A673 (cell line): ENCODE results near the gene NPHP4. TPM values are rescaled to one million over a fixed set of nuclear protein-coding genes. Genes with fewer than 3 reads are reported as not detected.

Source experiments
- BruUV-seq: library from RNA; stranded (reverse); fragments of 400-500 nt; replicated peaks from 2 replicates; lab custom pipeline; 2021; lab: Mats Ljungman, UMichigan
- CTCF ChIA-PET: fragments of 300-600 bp; sonication (Branson Sonifier 250); formaldehyde crosslinking; loops from one replicate; lab custom pipeline; 2022; ENCODE audit warnings: antibody characterized with exemption; lab: Charles Lee
- POLR2A ChIA-PET: fragments of 300-600 bp; sonication (Branson Sonifier 250); formaldehyde crosslinking; loops from one replicate; lab custom pipeline; 2022; ENCODE audit warnings: antibody characterized with exemption; ENCODE audit not compliant: low non-redundant PET; lab: Charles Lee
- DNase-seq: peaks from one replicate; pipeline ENCODE4 v3.0.0-alpha.2; 2015; ENCODE audit warnings: low spot score
- H3K27ac ChIP-seq: fragments of 200-600 bp; sonication (generic); 2 replicates; pipeline ENCODE4 v1.5.1; 2016; ENCODE audit warnings: mixed run types, low read depth, mild to moderate bottlenecking, mixed read lengths, antibody characterized with exemption, low read length; ENCODE audit not compliant: poor library complexity, severe bottlenecking
- H3K27me3 ChIP-seq: fragments of 200-600 bp; sonication (generic); replicated peaks from 2 replicates; pipeline ENCODE4 v1.6.1; 2017; ENCODE audit warnings: mixed run types, low read depth, mild to moderate bottlenecking, mixed read lengths, antibody characterized with exemption, low read length; ENCODE audit not compliant: insufficient read depth, poor library complexity
- H3K36me3 ChIP-seq: fragments of 200-600 bp; sonication (generic); 2 replicates; pipeline ENCODE4 v1.6.1; 2016; ENCODE audit warnings: mixed run types, mild to moderate bottlenecking, mixed read lengths, antibody characterized with exemption, low read length; ENCODE audit not compliant: insufficient read depth, poor library complexity, severe bottlenecking
- H3K4me1 ChIP-seq: fragments of 200-600 bp; sonication (generic); 2 replicates; pipeline ENCODE4 v1.6.1; 2017; ENCODE audit warnings: mixed run types, mild to moderate bottlenecking, mixed read lengths, antibody characterized with exemption, low read length; ENCODE audit not compliant: insufficient read depth, poor library complexity, severe bottlenecking
- H3K4me3 ChIP-seq: fragments of 200-600 bp; sonication (generic); 2 replicates; pipeline ENCODE4 v1.5.1; 2016; ENCODE audit warnings: low read depth, mixed run types, mild to moderate bottlenecking, mixed read lengths, low read length; ENCODE audit not compliant: poor library complexity, severe bottlenecking
- H3K9me3 ChIP-seq: fragments of 200-600 bp; sonication (generic); 2 replicates; pipeline ENCODE4 v1.6.1; 2016; ENCODE audit warnings: mixed run types, low read depth, mild to moderate bottlenecking, mixed read lengths, antibody characterized with exemption, low read length; ENCODE audit not compliant: poor library complexity, severe bottlenecking
- EZH2 ChIP-seq: fragments of 200-600 bp; sonication (generic); IDR thresholded peaks from 2 replicates; pipeline ENCODE4 v1.6.1; 2017; ENCODE audit warnings: borderline replicate concordance, low read depth, mild to moderate bottlenecking, mixed read lengths, antibody characterized with exemption, low read length; ENCODE audit not compliant: poor library complexity, severe bottlenecking
- intact Hi-C: fragments of 100-400 bp; cut with micrococcal nuclease; formaldehyde crosslinking; loops from one replicate; pipeline ENCODE4 v1.10.0; 2022; ENCODE audit not compliant: unreplicated experiment
- total RNA-seq: library from RNA; stranded (reverse); gene quantifications from 2 replicates; pipeline ENCODE4 v1.2.3, GENCODE V29; 2021
- TF ChIP-seq, protein P1 (sequence below): fragments of 300-800, 200-600 bp; sonication (generic); conservative IDR thresholded peaks from 2 replicates; pipeline ENCODE4 v1.5.1; 2017; ENCODE audit warnings: low read depth, mild to moderate bottlenecking, antibody characterized with exemption, low read length, moderate library complexity, mixed read lengths

NPHP4 gene
- total RNA-seq, 1 experiment from 2014 or later: 27.6 TPM

DNA sequence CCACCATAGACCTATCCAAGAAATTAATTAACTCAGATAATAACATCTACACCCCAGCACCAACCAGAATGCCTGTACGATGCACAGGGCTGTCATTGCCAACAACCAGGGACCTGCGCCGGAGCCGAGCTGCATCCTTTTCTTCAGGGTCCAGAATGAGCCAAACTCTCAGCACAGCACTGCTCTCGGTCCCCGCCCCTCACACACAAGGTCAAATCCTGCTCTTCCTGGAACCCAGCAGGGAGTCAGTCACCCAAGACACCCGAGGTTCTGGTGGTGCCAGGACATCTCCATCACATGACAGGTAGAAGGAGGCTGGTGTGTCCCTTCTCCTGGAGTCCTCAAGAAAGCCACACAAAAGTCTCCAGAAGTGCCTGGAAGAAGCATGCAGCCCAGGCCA, 31.9 kb downstream of the NPHP4 start:
- ChIA-PET POLR2A (no interaction called here), CTCF (no interaction called here)
- no peak for DNase-seq
- Histone ChIP-seq H3K27me3 (no peaks in the 10 kb centered on the region), H3K4me3 (no peak overlapping the region), H3K27ac (no peak overlapping the region), H3K9me3 (no peaks in the 10 kb centered on the region), H3K36me3 (peaks cover 4% of the 10 kb centered on the region), H3K4me1 (no peaks in the 10 kb centered on the region)
- BruUV-seq: no TSS peak
- TF ChIP-seq, protein P1, sequence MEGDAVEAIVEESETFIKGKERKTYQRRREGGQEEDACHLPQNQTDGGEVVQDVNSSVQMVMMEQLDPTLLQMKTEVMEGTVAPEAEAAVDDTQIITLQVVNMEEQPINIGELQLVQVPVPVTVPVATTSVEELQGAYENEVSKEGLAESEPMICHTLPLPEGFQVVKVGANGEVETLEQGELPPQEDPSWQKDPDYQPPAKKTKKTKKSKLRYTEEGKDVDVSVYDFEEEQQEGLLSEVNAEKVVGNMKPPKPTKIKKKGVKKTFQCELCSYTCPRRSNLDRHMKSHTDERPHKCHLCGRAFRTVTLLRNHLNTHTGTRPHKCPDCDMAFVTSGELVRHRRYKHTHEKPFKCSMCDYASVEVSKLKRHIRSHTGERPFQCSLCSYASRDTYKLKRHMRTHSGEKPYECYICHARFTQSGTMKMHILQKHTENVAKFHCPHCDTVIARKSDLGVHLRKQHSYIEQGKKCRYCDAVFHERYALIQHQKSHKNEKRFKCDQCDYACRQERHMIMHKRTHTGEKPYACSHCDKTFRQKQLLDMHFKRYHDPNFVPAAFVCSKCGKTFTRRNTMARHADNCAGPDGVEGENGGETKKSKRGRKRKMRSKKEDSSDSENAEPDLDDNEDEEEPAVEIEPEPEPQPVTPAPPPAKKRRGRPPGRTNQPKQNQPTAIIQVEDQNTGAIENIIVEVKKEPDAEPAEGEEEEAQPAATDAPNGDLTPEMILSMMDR: no peak
- TF ChIP-seq EZH2: no peak
- intact Hi-C loops: no loop called here

DNA sequence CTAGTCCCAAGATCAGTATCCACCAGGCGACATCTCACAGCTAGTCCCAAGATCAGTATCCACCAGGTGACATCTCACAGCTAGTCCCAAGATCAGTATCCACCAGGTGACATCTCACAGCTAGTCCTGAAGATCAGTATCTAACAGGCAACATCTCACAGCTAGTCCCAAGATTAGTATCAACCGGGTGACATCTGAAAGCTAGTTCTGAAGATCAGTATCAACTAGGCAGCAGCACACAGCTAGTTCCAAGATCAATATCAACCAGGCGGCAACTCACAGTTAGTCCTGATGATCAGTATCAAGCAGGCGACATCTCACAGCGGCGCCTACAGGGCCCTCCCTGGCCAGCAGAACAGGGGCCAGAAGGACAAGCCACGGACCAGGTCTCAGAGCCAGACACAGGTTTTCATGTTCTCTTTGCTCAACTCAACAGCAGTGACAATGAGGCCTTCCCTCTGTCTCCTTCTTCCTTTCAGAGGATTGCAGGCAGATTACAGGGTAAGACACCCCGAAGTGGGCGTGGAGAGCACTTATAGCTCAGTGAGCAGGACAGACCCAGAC, 32.5 kb downstream of the NPHP4 start:
- TF ChIP-seq EZH2: no peak
- TF ChIP-seq, protein P1: no peak
- H3K4me3 ChIP-seq: no peak overlapping the region
- ChIA-PET CTCF (no interaction called here), POLR2A (no interaction called here)
- H3K36me3 ChIP-seq: peaks cover 4% of the 10 kb centered on the region
- intact Hi-C loops: no loop called here
- DNase-seq: no peak
- H3K9me3 ChIP-seq: no peaks in the 10 kb centered on the region
- H3K27ac ChIP-seq: no peak overlapping the region
- no peaks in the 10 kb centered on the region for H3K27me3 ChIP-seq
- H3K4me1 ChIP-seq: no peaks in the 10 kb centered on the region
- no TSS peak for BruUV-seq

DNA sequence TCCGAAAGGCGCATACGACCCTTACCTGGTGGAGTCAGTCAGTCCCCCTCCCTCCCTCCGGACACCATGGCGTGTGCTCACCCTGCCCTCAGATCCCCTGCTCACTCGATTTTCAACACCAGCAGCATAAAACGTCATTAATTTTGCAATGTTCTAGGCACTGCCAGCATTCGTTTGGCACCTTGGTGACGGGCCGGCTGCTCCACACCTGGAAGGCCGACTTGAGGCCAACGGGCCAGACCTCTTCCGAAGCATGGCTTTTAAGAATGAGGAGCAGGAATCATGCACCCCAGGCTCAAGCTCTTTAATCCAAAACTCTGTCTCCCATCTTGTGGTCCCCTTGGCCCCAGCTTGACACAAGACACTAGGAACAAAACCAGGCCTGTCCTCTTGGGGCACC, 33.1 kb downstream of the NPHP4 start:
- TF ChIP-seq EZH2: no peak
- TF ChIP-seq, protein P1: no peak
- POLR2A ChIA-PET: no interaction called here
- CTCF ChIA-PET: interaction anchor here (0.5 kb wide), 1 partner anchor 42 kb away, joined by 4 read pairs; no protein-coding TSS in a partner anchor
- Histone ChIP-seq H3K36me3 (peaks cover 4% of the 10 kb centered on the region), H3K9me3 (no peaks in the 10 kb centered on the region), H3K4me1 (no peaks in the 10 kb centered on the region), H3K27me3 (no peaks in the 10 kb centered on the region), H3K27ac (no peak overlapping the region), H3K4me3 (no peak overlapping the region)
- intact Hi-C loops: no loop called here
- DNase-seq: no peak
- no TSS peak for BruUV-seq
